Tibial nerve (tissue), 4 donors: ENCODE results near the gene MCM6. TPM values are rescaled to one million over a fixed set of nuclear protein-coding genes. Genes with fewer than 3 reads are reported as not detected.
"Not testable (repeated sequence)": the region's sequence is repeated elsewhere in the genome, so short reads cannot be mapped to it uniquely, and the experiment has no call there.

Experiments
- DNase-seq, 2 donors: peaks; one replicate each; pipeline ENCODE4 v3.0.0-alpha.2; 2019; ENCODE audit warnings: low spot score in 2 of 2
- H3K27ac ChIP-seq, 4 donors: fragments of 200-600 bp; sonication (generic) in 3 of 4; one replicate each; pipeline ENCODE4 v1.5.1; 2017 to 2019; ENCODE audit warnings: mild to moderate bottlenecking in 1 of 4
- H3K27me3 ChIP-seq, 2 donors: fragments of 200-600 bp; sonication (generic) in 1 of 2; one replicate each; pipeline versions ENCODE4 v1.5.1 to v1.6.0; 2017 to 2019
- H3K36me3 ChIP-seq, 3 donors: fragments of 200-600 bp; sonication (generic); one replicate each; pipeline ENCODE4 v1.5.1; 2018 to 2019
- H3K4me1 ChIP-seq, 4 donors: fragments of 200-600 bp; sonication (generic) in 3 of 4; one replicate each; pipeline ENCODE4 v1.5.1; 2017 to 2019
- H3K4me3 ChIP-seq, 4 donors: fragments of 200-600 bp; sonication (generic) in 3 of 4; one replicate each; pipeline ENCODE4 v1.5.1; 2017 to 2019; ENCODE audit warnings: mild to moderate bottlenecking in 1 of 4, moderate library complexity in 1 of 4
- H3K9me3 ChIP-seq, 4 donors: fragments of 200-600 bp; sonication (generic) in 3 of 4; one replicate each; pipeline ENCODE4 v1.5.1; 2017 to 2019
- CTCF ChIP-seq, 5 experiments: fragments of 200-600 bp in 3 of 5; fragments of 450-650 bp in 2 of 5; sonication (generic) in 3 of 5; IDR thresholded peaks; one replicate each; pipeline ENCODE4 v1.5.1; 2016 to 2019; ENCODE audit warnings: antibody characterized with exemption in 5 of 5, mild to moderate bottlenecking in 3 of 5, moderate library complexity in 2 of 5
- EP300 ChIP-seq, 2 donors: sonication (generic); formaldehyde crosslinking; IDR thresholded peaks; one replicate each; pipeline ENCODE4 v1.6.1; 2017; ENCODE audit warnings: antibody characterized with exemption in 2 of 2, mild to moderate bottlenecking in 1 of 2
- POLR2A ChIP-seq, 2 donors: fragments of 450-650 bp; IDR thresholded peaks; one replicate each; pipeline ENCODE4 v1.6.1; 2017; ENCODE audit warnings: antibody characterized with exemption in 2 of 2, mild to moderate bottlenecking in 2 of 2, moderate library complexity in 2 of 2
- WGBS, 2 donors: methylation state at CpG; one replicate each; pipeline ENCODE4 v1.1.5; 2018; 5-methylcytosine and 5-hydroxymethylcytosine counted together
- total RNA-seq, 4 donors: library from RNA; depleted of rRNA; stranded (reverse); fragments of >200 nt; gene quantifications; one replicate each; pipeline ENCODE4 v1.1.0, GENCODE V29; 2016

The MCM6 gene
- total RNA-seq, 4 donors from 2014 or later: 14.1 to 17.8 (median 15.7) TPM

- TF ChIP-seq CTCF (IDR thresholded peaks at IDR 0.05): no peak
- no peak for TF ChIP-seq EP300 (IDR thresholded peaks at IDR 0.05)
- TF ChIP-seq POLR2A (IDR thresholded peaks at IDR 0.05): no peak
- no peaks in the 10 kb centered on the region for H3K36me3 ChIP-seq
- no peak for DNase-seq
- no peak overlapping the region for H3K4me3 ChIP-seq
- H3K9me3 ChIP-seq: peaks cover 0 to 25% (median 0%) of the 10 kb centered on the region in 4 donors
- no peaks in the 10 kb centered on the region for H3K4me1 ChIP-seq
- no peaks in the 10 kb centered on the region for H3K27me3 ChIP-seq
- WGBS, 2 donors: 64 to 65% methylated on average over 5 of the region's 5 CpGs
- no peak overlapping the region for H3K27ac ChIP-seq
Measured at GRCh38 chr2:135798275-135798705, 78.0 kb downstream of the MCM6 start.

- DNase-seq: peak; percentile 46 to 64
Measured at GRCh38 chr2:135797497-135798274, 78.6 kb downstream of the MCM6 start.

GRCh38 chr2:135796606-135797005 is 79.6 kb downstream of the MCM6 start:
- H3K27me3 ChIP-seq: no peaks in the 10 kb centered on the region
- WGBS, 2 donors: 93 to 97% methylated on average over 8 of the region's 8 CpGs
- DNase-seq: no peak
- H3K4me3 ChIP-seq: no peak overlapping the region
- H3K27ac ChIP-seq: no peak overlapping the region
- peaks cover 0 to 28% (median 0%) of the 10 kb centered on the region in 4 donors for H3K9me3 ChIP-seq
- no peaks in the 10 kb centered on the region for H3K36me3 ChIP-seq
- no peaks in the 10 kb centered on the region for H3K4me1 ChIP-seq
- TF ChIP-seq EP300 (IDR thresholded peaks at IDR 0.05) (no peak), POLR2A (IDR thresholded peaks at IDR 0.05) (no peak), CTCF (IDR thresholded peaks at IDR 0.05) (no peak)

More at GRCh38 chr2:135797497-135798274, 78.6 kb downstream of the MCM6 start:
- H3K27me3 ChIP-seq: no peaks in the 10 kb centered on the region
- peak; percentile 68 to 80 (median 76) for TF ChIP-seq CTCF (IDR thresholded peaks at IDR 0.05)
- no peak for TF ChIP-seq EP300 (IDR thresholded peaks at IDR 0.05)
- TF ChIP-seq POLR2A (IDR thresholded peaks at IDR 0.05): no peak
- no peak overlapping the region for H3K4me3 ChIP-seq
- H3K36me3 ChIP-seq: no peaks in the 10 kb centered on the region
- no peak overlapping the region for H3K27ac ChIP-seq
- 52 to 55% methylated on average over 22 of the region's 22 CpGs for WGBS, 2 donors
- peaks cover 0 to 27% (median 0%) of the 10 kb centered on the region in 4 donors for H3K9me3 ChIP-seq
- no peaks in the 10 kb centered on the region for H3K4me1 ChIP-seq

GRCh38 chr2:135795641-135796040 is 80.6 kb downstream of the MCM6 start:
- H3K4me1 ChIP-seq, H3K36me3 ChIP-seq, H3K27ac ChIP-seq, H3K27me3 ChIP-seq, H3K4me3 ChIP-seq, DNase-seq: not testable (repeated sequence)
- H3K9me3 ChIP-seq: peaks cover 0 to 20% (median 0%) of the 10 kb centered on the region in 4 donors
- 75 to 80% methylated on average over 4 of the region's 4 CpGs for WGBS, 2 donors

- no peak for DNase-seq
- Histone ChIP-seq H3K36me3 (peaks cover 0 to 19% (median 0%) of the 10 kb centered on the region in 3 donors), H3K4me3 (no peak overlapping the region), H3K4me1 (no peaks in the 10 kb centered on the region), H3K27ac (no peak overlapping the region), H3K27me3 (no peaks in the 10 kb centered on the region), H3K9me3 (peaks cover 0 to 11% (median 0%) of the 10 kb centered on the region in 4 donors)
- TF ChIP-seq EP300 (IDR thresholded peaks at IDR 0.05) (no peak), CTCF (IDR thresholded peaks at IDR 0.05) (no peak), POLR2A (IDR thresholded peaks at IDR 0.05) (no peak)
- WGBS, 2 donors: 80 to 82% methylated on average over 7 of the region's 7 CpGs
Measured at GRCh38 chr2:135792401-135793150, 83.7 kb downstream of the MCM6 start.
